GM10266 (cell line): ENCODE data around the gene KRTAP10-7.
"Not testable (repeated sequence)": the region's sequence is repeated elsewhere in the genome, so short reads cannot be mapped to it uniquely, and the experiment has no call there.

ENCODE experiments used
- DNase-seq: peaks from one replicate; pipeline ENCODE4 v3.0.0; 2012; ENCODE audit errors: extremely low spot score
- TF ChIP-seq, protein P1 (sequence below): IDR thresholded peaks from 2 replicates; pipeline ENCODE4 v1.5.1; 2012; ENCODE audit warnings: mild to moderate bottlenecking, low read depth; ENCODE audit not compliant: control insufficient read depth, insufficient read depth; ENCODE audit errors: missing control alignments

Gene KRTAP10-7

DNA sequence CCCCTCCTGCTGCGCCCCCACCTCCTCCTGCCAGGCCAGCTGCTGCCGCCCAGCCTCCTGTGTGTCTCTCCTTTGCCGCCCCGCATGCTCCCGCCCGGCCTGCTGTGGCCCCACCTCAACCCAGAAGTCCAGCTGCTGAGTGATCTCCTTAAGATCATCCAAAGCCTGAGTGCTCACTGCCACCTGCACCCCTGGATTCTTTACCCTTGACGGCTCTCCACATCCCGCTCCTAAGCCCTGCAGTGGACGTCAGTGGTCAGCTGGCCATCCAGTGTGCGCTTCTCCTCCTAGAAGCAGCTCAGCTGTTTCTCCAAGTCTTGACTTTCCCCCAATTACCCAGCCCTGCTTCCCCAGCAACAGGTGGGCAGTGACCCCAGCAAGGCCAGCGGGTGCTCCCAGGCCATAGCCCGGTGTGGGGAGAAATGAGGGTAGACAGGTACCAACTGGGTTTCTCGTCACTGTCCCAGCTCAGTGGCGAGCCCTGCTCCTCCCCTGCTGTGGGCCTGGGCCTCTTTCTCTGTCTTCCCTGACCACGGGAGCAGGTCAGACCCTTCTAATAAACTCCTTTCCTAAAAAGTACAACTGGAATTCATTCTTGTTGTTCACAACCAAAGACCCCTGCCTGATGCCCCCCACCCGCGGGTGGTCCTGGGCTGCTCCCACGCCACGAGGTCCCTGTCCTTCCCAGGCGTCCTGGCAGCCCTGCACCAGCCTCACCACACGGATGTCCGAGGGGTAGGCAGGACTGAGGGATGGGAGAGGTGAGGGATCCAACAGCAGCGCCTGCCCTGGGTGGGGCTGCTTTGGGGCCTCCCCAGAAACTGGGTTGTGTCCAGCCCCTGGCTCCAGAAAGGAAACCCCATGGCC lies 1.4 kb downstream of the KRTAP10-7 start:
- TF ChIP-seq, protein P1, sequence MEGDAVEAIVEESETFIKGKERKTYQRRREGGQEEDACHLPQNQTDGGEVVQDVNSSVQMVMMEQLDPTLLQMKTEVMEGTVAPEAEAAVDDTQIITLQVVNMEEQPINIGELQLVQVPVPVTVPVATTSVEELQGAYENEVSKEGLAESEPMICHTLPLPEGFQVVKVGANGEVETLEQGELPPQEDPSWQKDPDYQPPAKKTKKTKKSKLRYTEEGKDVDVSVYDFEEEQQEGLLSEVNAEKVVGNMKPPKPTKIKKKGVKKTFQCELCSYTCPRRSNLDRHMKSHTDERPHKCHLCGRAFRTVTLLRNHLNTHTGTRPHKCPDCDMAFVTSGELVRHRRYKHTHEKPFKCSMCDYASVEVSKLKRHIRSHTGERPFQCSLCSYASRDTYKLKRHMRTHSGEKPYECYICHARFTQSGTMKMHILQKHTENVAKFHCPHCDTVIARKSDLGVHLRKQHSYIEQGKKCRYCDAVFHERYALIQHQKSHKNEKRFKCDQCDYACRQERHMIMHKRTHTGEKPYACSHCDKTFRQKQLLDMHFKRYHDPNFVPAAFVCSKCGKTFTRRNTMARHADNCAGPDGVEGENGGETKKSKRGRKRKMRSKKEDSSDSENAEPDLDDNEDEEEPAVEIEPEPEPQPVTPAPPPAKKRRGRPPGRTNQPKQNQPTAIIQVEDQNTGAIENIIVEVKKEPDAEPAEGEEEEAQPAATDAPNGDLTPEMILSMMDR = no peak
- DNase-seq = no peak

DNA sequence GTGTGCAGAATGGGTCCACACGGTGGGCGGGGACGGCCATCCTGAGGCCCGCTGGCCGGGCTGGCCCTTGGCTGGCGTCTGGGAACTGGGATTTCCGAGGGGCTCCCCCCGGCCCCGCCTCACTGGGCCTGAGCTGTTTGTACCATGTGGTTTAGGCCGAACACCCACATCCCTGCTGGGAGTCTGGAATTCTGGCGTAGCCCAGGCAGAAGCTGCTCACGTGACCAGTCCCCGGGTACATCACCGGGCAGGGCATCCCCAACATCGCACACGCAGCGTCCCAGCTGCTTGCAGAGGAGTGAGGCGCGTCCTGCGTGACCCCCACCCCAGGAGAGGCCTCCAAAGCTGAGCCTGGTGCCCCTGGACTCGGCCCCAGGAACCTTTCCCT lies 2.1 kb downstream of the KRTAP10-7 start:
- TF ChIP-seq, protein P1 = no peak
- no peak for DNase-seq

DNA sequence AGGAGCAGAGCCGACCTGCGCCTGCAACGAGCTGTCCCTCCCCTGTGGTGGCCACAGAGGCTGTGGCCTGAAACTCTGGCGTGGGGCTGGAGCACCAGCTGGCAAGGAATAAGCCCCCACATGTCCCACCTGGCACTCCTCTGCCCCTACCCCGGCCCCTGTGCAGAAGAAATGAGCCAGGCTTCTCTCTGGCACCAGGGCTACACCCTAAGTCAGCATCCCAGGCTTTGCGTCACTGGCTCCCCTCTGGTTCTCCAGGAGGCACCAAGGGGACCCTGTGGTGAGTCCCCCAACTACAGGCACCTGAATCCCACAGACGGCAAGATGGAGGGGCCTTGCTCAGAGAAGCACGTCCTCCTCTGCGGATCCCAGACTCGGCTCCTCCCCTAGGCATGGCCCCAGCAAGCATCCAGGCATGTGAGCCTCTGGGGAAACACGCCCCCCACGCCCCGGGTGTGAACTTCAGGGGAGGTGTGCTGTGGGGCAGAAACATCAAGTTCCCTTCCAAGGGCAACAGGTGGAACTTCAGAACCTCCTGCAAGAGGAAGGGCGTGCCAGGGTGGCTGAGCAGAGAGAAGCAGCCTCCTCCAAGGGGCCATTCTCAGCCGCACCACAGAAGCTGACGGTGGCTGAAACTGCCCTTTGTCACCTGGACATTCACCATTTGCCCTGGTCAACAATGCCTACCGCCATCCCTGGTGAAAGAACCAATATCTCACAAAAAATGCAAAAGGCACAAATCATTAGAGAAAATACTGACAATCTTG lies 2.9 kb downstream of the KRTAP10-7 start:
- TF ChIP-seq, protein P1 = no peak
- DNase-seq = no peak

DNA sequence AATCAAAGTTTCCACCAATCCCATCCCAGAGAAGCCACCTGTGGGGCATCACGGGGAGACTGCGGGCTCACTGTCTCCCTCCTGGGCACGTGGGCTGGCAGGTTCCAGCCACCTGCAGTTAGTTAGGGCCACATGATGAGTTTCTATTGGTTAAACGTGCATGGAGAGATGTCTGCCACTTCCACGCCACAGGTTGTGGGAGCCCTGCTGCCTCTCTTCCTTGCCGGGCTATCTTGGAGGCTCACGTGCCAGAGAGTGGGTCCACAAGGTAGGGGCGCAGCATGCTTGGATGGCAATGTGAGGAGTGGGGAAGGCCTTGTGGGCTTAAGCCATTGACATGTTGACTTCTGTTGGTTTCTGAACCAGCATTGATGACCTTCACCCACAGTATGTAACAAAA lies 3.5 kb downstream of the KRTAP10-7 start:
- TF ChIP-seq, protein P1 = no peak

DNA sequence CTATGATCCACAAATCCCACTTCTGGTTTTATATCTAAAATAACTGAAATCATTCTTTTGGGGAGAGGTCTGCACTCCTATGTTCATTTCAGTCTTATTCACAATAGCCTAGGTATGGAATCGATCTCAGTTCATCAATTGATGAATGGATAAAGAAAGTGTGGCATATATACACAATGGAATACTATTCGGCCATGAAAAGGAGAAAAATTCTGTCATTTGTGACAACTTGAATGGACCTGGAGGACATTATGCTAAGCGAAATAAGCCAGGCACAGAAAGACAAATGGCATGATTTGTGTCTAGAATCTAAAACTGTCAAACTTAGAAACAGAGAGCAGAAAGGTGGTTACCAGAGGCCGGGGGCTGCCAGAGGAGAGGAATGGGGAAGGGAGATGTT lies 6.1 kb downstream of the KRTAP10-7 start:
- no peak for DNase-seq
- TF ChIP-seq, protein P1 = no peak

More for the DNA sequence above, 3.5 kb downstream of the KRTAP10-7 start:
- no peak for DNase-seq

DNA sequence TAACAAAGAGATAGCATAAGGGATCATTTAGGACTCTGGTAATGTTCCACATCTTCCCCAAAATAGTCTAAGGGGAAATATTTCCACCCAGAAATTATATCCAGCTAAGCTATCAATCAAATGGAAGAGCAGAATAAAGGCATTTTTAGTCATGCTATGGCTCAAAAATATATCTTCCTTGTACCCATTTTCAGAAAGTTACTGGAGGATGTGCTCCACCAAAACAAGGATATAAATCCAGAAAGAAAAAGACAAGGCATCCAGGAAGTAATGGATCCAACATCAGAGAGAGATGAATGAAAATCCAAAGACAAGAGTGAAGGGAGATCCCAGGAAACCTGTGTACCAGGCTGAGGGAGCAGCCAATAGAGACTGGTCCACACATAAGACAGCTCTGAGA lies 8.8 kb downstream of the KRTAP10-7 start:
- TF ChIP-seq, protein P1 = no peak
- DNase-seq = no peak

DNA sequence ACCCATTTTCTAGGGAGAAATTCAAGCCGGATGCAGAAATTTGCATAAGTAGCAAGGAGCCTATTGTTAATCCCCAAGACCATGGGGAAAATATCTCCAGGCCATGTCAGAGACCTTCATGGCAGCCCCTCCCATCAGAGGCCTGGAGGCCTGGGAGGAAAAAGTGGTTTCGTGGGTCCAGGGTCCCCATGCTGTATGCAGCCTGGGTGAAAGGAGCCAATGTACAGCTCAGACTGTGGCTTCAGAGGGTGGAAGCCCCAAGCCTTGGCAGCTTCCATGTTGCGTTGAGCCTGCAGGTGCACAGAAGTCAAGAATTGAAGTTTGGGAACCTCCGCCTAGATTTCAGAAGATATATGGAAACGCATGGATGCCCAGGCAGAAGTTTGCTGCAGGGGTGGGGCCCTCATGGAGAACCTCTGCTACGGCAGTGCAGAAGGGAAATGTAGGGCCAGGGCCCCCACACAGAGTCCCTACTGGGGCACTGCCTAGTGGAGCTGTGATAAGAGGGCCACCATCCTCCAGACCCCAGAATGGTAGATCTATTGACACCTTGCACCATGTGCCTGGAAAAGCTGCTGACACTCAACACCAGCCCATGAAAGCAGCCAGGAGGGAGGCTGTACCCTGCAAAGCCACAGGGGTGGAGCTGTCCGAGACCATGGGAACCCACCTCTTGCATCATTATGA lies 9.9 kb downstream of the KRTAP10-7 start:
- not testable (repeated sequence) for DNase-seq
